HepG2 (cell line): ENCODE data around the gene INTS1. TPM values are rescaled to one million over a fixed set of nuclear protein-coding genes. Genes with fewer than 3 reads are reported as not detected.

Experiments
- AGO2 ChIP-seq: fragments of 200-400 bp; formaldehyde crosslinking; optimal IDR thresholded peaks from 2 replicates; pipeline ENCODE3; 2017; ENCODE audit warnings: mild to moderate bottlenecking, low read depth, low read length, moderate library complexity
- ARNT2 ChIP-seq: sonication (generic); formaldehyde crosslinking; IDR thresholded peaks from 2 replicates; pipeline ENCODE4 v1.8.0; 2022; ENCODE audit warnings: mild to moderate bottlenecking, low read depth, missing genetic modification reagents, moderate library complexity
- BHLHE40 ChIP-seq: IDR thresholded peaks from 2 replicates; pipeline ENCODE4 v1.6.1; 2011; ENCODE audit warnings: low read length, improper control_type of control experiment
- POLR2AphosphoS5 ChIP-seq: IDR thresholded peaks from 2 replicates; pipeline ENCODE4 v1.6.1; 2012; ENCODE audit warnings: low read depth, low read length
- SMAD1 ChIP-seq: sonication (generic); formaldehyde crosslinking; IDR thresholded peaks from 2 replicates; pipeline ENCODE4 v1.4.0; 2020; ENCODE audit warnings: missing genetic modification reagents, low read depth, mild to moderate bottlenecking, borderline replicate concordance
- SMYD3 ChIP-seq: sonication (generic); formaldehyde crosslinking; IDR thresholded peaks from 2 replicates; pipeline ENCODE4 v1.8.1; 2023; ENCODE audit warnings: mild to moderate bottlenecking, missing genetic modification reagents
- ZC3H4 ChIP-seq: sonication (generic); formaldehyde crosslinking; IDR thresholded peaks from 2 replicates; pipeline ENCODE4 v1.4.0; 2020; ENCODE audit warnings: missing genetic modification reagents, borderline replicate concordance
- ZFP36 ChIP-seq: fragments of 150-350 bp; IDR thresholded peaks from 2 replicates; pipeline ENCODE4 v1.6.1; 2018; ENCODE audit warnings: borderline replicate concordance, low read length, low read depth; ENCODE audit not compliant: partially characterized antibody
- ZMYM3 ChIP-seq: sonication (generic); formaldehyde crosslinking; IDR thresholded peaks from 2 replicates; pipeline ENCODE4 v1.5.1; 2020; ENCODE audit warnings: mild to moderate bottlenecking, missing genetic modification reagents
- ZNF12 ChIP-seq: sonication (generic); formaldehyde crosslinking; IDR thresholded peaks from 2 replicates; pipeline ENCODE4 v1.5.0; 2020; ENCODE audit warnings: missing genetic modification reagents
- ZNF329 ChIP-seq: sonication (generic); formaldehyde crosslinking; IDR thresholded peaks from 2 replicates; pipeline ENCODE4 v1.9.0; 2021; ENCODE audit warnings: low read depth, mild to moderate bottlenecking, missing genetic modification reagents
- ZNF468 ChIP-seq: sonication (generic); formaldehyde crosslinking; IDR thresholded peaks from 2 replicates; pipeline ENCODE4 v1.8.0; 2022; ENCODE audit warnings: mild to moderate bottlenecking, moderate library complexity, missing genetic modification reagents
- ZNF740 ChIP-seq: sonication (generic); formaldehyde crosslinking; IDR thresholded peaks from 2 replicates; pipeline ENCODE4 v1.4.0; 2020; ENCODE audit warnings: missing genetic modification reagents
- ZNF747 ChIP-seq: sonication (generic); formaldehyde crosslinking; IDR thresholded peaks from 2 replicates; pipeline ENCODE4 v1.8.1; 2023; ENCODE audit warnings: missing genetic modification reagents, mild to moderate bottlenecking, borderline replicate concordance
- ZNF773 ChIP-seq: sonication (generic); formaldehyde crosslinking; IDR thresholded peaks from 2 replicates; pipeline ENCODE4 v1.4.0; 2020; ENCODE audit warnings: missing genetic modification reagents, borderline replicate concordance
- polyA plus RNA-seq, 8 experiments: library from polyadenylated mRNA; depleted of rRNA in 3 of 8; stranded (reverse) in 7 of 8; unstranded in 1 of 8; fragments of >200 nt; fragmentation: Illumina TruSeq in 4 of 8; extraction: Trizol in 4 of 8; gene quantifications; 2 replicates each; pipeline versions ENCODE4 v1.2.1 to v1.2.3, GENCODE V29; 2011 to 2016; ENCODE audit warnings: low read depth in 4 of 8, missing spikeins in 1 of 8, mixed read lengths in 1 of 8; ENCODE audit not compliant: insufficient read depth in 1 of 8
- total RNA-seq, 5 experiments: library from RNA; depleted of rRNA; stranded (reverse); fragments of >200 nt; fragmentation: Illumina TruSeq; extraction: Trizol; gene quantifications; 2 replicates each; pipeline ENCODE4 v1.2.3, GENCODE V29; 2016; ENCODE audit warnings: low read depth in 1 of 5
- TF ChIP-seq, protein P1 (sequence below): sonication (generic); formaldehyde crosslinking; IDR thresholded peaks from 2 replicates; pipeline ENCODE4 v1.5.0; 2020; ENCODE audit warnings: mild to moderate bottlenecking, missing genetic modification reagents, moderate library complexity
- TF ChIP-seq, protein P2 (sequence below): sonication (generic); formaldehyde crosslinking; IDR thresholded peaks from 2 replicates; pipeline ENCODE4 v1.4.0; 2020; ENCODE audit warnings: missing genetic modification reagents
- TF ChIP-seq, protein P3 (sequence below): sonication (generic); formaldehyde crosslinking; IDR thresholded peaks from 2 replicates; pipeline ENCODE4 v1.5.0; 2020; ENCODE audit warnings: missing genetic modification reagents, mild to moderate bottlenecking, borderline replicate concordance
- TF ChIP-seq, protein P4 (sequence below): sonication (generic); formaldehyde crosslinking; IDR thresholded peaks from 2 replicates; pipeline ENCODE4 v1.8.1; 2023; ENCODE audit warnings: missing genetic modification reagents, inconsistent platforms, borderline replicate concordance

INTS1 gene
- total and polyA plus RNA-seq, 2 of the 13 experiments (the other 11 are each of a cell fraction or from before 2014, with no cell fraction given), result 13.7 to 29.0 TPM

DNA sequence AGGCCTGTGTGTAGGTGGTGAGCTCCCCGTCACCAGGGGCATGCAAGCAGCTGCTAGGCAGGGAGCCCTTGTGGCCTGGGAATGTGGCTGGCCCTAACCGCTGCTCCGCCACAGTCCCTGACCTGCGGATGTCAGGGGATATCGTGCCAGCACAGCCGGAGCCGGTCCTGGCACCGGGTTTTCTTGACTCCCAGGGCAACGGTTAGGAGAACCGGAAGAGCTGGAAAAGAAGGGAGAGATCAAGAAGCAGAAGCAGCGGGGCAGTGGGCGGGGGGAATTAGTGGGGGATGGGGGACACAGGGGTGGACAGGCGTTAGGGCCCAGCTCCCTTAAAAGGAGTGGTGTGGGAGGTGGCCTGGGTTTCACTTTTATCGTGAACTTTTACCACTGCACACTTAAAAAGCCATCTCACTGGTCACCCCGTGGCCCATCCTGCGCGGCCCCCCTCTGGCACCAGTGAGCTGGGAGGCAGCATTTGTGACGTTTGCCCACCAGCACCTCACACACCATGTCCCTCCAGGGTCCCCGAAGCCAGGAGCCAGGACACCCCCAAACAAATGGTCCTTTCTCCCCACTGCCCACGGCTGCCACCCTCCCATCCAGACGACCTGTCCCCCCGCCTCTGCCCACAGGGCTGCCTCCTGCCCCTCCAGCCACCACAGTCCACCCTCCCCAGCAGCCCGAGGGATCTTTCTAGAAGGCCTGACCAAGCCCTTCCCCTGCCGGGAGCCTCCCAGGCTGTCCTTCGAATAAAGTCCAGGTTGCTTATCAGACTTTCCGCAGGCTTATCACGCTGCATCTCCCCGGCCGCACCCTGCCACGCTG lies 43.2 kb downstream of the INTS1 start (continued):
- TF ChIP-seq ZNF468 (peak; percentile 58; the same call in 1 of the 2 replicates), ZNF773 (CRISPR knock-in tag) (no peak), SMAD1 (CRISPR knock-in tag) (peak; percentile 64; the same call in 1 of the 2 replicates), SMYD3 (CRISPR knock-in tag) (no peak), AGO2 (no peak), ZNF329 (0 out of 2 replicates have a peak, but pooled peaks have one; percentile 22), ARNT2 (CRISPR knock-in tag) (no peak), POLR2AphosphoS5 (peak; percentile 39; the same call in 1 of the 2 replicates), ZNF12 (CRISPR knock-in tag) (peak; percentile 40; the same call in 1 of the 2 replicates), ZNF747 (CRISPR knock-in tag) (peak; percentile 61; the same call in 1 of the 2 replicates), ZFP36 (peak; percentile 93), ZNF740 (CRISPR knock-in tag) (0 out of 2 replicates have a peak, but pooled peaks have one; percentile 55), BHLHE40 (peak; percentile 28; the same call in 1 of the 2 replicates), ZMYM3 (CRISPR knock-in tag) (peak; percentile 100), ZC3H4 (CRISPR knock-in tag) (0 out of 2 replicates have a peak, but pooled peaks have one; percentile 30)
- TF ChIP-seq, protein P1, sequence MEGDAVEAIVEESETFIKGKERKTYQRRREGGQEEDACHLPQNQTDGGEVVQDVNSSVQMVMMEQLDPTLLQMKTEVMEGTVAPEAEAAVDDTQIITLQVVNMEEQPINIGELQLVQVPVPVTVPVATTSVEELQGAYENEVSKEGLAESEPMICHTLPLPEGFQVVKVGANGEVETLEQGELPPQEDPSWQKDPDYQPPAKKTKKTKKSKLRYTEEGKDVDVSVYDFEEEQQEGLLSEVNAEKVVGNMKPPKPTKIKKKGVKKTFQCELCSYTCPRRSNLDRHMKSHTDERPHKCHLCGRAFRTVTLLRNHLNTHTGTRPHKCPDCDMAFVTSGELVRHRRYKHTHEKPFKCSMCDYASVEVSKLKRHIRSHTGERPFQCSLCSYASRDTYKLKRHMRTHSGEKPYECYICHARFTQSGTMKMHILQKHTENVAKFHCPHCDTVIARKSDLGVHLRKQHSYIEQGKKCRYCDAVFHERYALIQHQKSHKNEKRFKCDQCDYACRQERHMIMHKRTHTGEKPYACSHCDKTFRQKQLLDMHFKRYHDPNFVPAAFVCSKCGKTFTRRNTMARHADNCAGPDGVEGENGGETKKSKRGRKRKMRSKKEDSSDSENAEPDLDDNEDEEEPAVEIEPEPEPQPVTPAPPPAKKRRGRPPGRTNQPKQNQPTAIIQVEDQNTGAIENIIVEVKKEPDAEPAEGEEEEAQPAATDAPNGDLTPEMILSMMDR (CRISPR knock-in tag), result peak; percentile 24; the same call in 1 of the 2 replicates
- TF ChIP-seq, protein P2, sequence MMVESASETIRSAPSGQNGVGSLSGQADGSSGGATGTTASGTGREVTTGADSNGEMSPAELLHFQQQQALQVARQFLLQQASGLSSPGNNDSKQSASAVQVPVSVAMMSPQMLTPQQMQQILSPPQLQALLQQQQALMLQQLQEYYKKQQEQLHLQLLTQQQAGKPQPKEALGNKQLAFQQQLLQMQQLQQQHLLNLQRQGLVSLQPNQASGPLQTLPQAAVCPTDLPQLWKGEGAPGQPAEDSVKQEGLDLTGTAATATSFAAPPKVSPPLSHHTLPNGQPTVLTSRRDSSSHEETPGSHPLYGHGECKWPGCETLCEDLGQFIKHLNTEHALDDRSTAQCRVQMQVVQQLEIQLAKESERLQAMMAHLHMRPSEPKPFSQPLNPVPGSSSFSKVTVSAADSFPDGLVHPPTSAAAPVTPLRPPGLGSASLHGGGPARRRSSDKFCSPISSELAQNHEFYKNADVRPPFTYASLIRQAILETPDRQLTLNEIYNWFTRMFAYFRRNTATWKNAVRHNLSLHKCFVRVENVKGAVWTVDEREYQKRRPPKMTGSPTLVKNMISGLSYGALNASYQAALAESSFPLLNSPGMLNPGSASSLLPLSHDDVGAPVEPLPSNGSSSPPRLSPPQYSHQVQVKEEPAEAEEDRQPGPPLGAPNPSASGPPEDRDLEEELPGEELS (CRISPR knock-in tag), result no peak
- TF ChIP-seq, protein P3, sequence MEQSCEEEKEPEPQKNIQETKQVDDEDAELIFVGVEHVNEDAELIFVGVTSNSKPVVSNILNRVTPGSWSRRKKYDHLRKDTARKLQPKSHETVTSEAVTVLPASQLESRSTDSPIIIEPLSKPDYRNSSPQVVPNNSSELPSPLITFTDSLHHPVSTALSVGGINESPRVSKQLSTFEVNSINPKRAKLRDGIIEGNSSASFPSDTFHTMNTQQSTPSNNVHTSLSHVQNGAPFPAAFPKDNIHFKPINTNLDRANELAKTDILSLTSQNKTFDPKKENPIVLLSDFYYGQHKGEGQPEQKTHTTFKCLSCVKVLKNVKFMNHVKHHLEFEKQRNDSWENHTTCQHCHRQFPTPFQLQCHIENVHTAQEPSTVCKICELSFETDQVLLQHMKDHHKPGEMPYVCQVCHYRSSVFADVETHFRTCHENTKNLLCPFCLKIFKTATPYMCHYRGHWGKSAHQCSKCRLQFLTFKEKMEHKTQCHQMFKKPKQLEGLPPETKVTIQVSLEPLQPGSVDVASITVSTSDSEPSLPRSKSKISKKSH (CRISPR knock-in tag), result peak; percentile 17; the same call in 1 of the 2 replicates
- TF ChIP-seq, protein P4, sequence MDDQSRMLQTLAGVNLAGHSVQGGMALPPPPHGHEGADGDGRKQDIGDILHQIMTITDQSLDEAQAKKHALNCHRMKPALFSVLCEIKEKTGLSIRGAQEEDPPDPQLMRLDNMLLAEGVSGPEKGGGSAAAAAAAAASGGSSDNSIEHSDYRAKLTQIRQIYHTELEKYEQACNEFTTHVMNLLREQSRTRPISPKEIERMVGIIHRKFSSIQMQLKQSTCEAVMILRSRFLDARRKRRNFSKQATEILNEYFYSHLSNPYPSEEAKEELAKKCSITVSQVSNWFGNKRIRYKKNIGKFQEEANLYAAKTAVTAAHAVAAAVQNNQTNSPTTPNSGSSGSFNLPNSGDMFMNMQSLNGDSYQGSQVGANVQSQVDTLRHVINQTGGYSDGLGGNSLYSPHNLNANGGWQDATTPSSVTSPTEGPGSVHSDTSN, result no peak
